ENCODE data around the gene PAK4. TPM values are rescaled to one million over a fixed set of nuclear protein-coding genes. Genes with fewer than 3 reads are reported as not detected.

Gene PAK4
- total and polyA plus RNA-seq, 2 of the 13 experiments (the other 11 are each of a cell fraction or from before 2014, with no cell fraction given), result 9.5 to 17.8 TPM

DNA sequence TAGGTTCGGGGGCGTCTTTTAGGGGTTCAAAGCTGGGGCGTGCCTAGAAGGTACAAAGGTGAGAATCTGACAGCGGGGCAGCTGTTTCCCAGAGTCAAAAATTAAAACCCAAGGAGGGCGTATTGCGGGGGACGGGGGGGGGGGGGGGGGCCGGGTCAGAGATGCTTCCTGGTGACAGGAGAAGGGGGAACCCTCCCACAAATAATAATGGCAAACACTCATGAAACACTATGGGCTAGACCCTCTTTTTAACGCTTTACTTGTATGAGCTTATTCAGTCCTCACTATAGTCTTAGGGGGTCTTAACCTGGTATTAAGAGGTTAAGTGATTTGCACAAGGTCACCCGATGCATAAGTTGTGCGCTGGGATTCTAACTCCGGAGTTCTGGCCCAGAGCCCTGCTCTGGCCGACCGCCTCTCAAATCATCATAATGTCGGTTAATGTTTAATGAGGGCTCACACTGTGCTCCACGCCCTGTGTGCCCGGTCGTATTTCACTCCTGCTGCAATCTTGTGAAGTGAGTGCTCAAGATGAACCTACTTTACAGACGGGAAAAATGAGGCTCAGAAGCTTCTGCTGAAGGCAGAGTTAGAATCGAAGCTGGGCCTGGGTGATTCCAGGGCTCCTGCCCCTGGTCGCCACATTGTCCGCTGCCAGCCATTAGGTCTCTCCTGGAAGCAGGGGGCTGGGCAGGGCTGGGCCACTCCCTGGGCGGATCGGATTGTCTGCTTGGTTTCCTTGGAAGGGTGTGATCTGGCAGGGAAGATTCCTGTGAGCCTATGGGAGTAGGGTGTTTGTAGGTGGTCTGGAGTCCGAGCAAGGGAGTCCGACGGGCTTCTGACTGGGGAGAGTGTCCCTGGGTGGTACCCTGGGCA, 964 bp downstream of the PAK4 start (continued):
- TF ChIP-seq ZNF441 (CRISPR knock-in tag; IDR thresholded peaks at IDR 0.05; ENCODE audit: borderline replicate concordance), result peak; percentile 44; the same call in 1 of the 2 replicates
- no peak for TF ChIP-seq SOX13 (IDR thresholded peaks at IDR 0.05)
- no peak for TF ChIP-seq SOX13 (CRISPR knock-in tag; conservative IDR thresholded peaks at IDR 0.05 in 1 of 2, IDR thresholded peaks at IDR 0.05 in 1 of 2)
- no peak for TF ChIP-seq ZNF782 (CRISPR knock-in tag; IDR thresholded peaks at IDR 0.05; ENCODE audit: borderline replicate concordance)
- 0 out of 2 replicates have a peak, but pooled peaks have one; percentile 25 for TF ChIP-seq ATF7-NPFF (CRISPR knock-in tag; IDR thresholded peaks at IDR 0.05; ENCODE audit: low read depth)
- no peak for TF ChIP-seq TRAFD1 (CRISPR knock-in tag; IDR thresholded peaks at IDR 0.05; ENCODE audit: borderline replicate concordance)
- peak; percentile 32; the same call in 1 of the 2 replicates for TF ChIP-seq KDM2A (CRISPR knock-in tag; IDR thresholded peaks at IDR 0.05; ENCODE audit: borderline replicate concordance, low read depth)
- no peak for TF ChIP-seq ZNF367 (CRISPR knock-in tag; IDR thresholded peaks at IDR 0.05; ENCODE audit: borderline replicate concordance)
- TF ChIP-seq REPIN1 (CRISPR knock-in tag; IDR thresholded peaks at IDR 0.05; ENCODE audit: borderline replicate concordance, low read depth), result no peak
- TF ChIP-seq ZBTB2 (CRISPR knock-in tag; IDR thresholded peaks at IDR 0.05; ENCODE audit: low read depth), result no peak
- TF ChIP-seq ZFP82 (CRISPR knock-in tag; IDR thresholded peaks at IDR 0.05; ENCODE audit: borderline replicate concordance), result no peak
- TF ChIP-seq SALL1 (CRISPR knock-in tag; IDR thresholded peaks at IDR 0.05), result no peak; the same call in 1 of the 2 replicates
- TF ChIP-seq ZNF224 (CRISPR knock-in tag; IDR thresholded peaks at IDR 0.05), result 0 out of 2 replicates have a peak, but pooled peaks have one; percentile 34
- TF ChIP-seq ELF3 (CRISPR knock-in tag; IDR thresholded peaks at IDR 0.05), result no peak
- peak; percentile 91 for TF ChIP-seq SIX4 (CRISPR knock-in tag; IDR thresholded peaks at IDR 0.05)
- no peak for TF ChIP-seq ARHGAP35 (CRISPR knock-in tag; IDR thresholded peaks at IDR 0.05; ENCODE audit: borderline replicate concordance)
- no peak for TF ChIP-seq ZNF251 (CRISPR knock-in tag; IDR thresholded peaks at IDR 0.05)
- TF ChIP-seq, protein P1, sequence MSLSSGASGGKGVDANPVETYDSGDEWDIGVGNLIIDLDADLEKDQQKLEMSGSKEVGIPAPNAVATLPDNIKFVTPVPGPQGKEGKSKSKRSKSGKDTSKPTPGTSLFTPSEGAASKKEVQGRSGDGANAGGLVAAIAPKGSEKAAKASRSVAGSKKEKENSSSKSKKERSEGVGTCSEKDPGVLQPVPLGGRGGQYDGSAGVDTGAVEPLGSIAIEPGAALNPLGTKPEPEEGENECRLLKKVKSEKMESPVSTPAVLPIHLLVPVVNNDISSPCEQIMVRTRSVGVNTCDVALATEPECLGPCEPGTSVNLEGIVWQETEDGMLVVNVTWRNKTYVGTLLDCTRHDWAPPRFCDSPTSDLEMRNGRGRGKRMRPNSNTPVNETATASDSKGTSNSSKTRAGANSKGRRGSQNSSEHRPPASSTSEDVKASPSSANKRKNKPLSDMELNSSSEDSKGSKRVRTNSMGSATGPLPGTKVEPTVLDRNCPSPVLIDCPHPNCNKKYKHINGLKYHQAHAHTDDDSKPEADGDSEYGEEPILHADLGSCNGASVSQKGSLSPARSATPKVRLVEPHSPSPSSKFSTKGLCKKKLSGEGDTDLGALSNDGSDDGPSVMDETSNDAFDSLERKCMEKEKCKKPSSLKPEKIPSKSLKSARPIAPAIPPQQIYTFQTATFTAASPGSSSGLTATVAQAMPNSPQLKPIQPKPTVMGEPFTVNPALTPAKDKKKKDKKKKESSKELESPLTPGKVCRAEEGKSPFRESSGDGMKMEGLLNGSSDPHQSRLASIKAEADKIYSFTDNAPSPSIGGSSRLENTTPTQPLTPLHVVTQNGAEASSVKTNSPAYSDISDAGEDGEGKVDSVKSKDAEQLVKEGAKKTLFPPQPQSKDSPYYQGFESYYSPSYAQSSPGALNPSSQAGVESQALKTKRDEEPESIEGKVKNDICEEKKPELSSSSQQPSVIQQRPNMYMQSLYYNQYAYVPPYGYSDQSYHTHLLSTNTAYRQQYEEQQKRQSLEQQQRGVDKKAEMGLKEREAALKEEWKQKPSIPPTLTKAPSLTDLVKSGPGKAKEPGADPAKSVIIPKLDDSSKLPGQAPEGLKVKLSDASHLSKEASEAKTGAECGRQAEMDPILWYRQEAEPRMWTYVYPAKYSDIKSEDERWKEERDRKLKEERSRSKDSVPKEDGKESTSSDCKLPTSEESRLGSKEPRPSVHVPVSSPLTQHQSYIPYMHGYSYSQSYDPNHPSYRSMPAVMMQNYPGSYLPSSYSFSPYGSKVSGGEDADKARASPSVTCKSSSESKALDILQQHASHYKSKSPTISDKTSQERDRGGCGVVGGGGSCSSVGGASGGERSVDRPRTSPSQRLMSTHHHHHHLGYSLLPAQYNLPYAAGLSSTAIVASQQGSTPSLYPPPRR (CRISPR knock-in tag; IDR thresholded peaks at IDR 0.05; ENCODE audit: borderline replicate concordance), result no peak
- TF ChIP-seq, protein P2, sequence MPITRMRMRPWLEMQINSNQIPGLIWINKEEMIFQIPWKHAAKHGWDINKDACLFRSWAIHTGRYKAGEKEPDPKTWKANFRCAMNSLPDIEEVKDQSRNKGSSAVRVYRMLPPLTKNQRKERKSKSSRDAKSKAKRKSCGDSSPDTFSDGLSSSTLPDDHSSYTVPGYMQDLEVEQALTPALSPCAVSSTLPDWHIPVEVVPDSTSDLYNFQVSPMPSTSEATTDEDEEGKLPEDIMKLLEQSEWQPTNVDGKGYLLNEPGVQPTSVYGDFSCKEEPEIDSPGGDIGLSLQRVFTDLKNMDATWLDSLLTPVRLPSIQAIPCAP (CRISPR knock-in tag; IDR thresholded peaks at IDR 0.05; ENCODE audit: low read depth), result no peak
- TF ChIP-seq ZSCAN30 (CRISPR knock-in tag; IDR thresholded peaks at IDR 0.05), result no peak

Measured in HepG2 (cell line).